CD4-positive, alpha-beta T cell treated with Interleukin-12 subunit alpha and Interleukin-12 subunit beta, for 1 hour (primary cell): ENCODE measurements around the gene OR10V1.

Source experiments
- DNase-seq: peaks from one replicate; pipeline ENCODE4 v3.0.0-alpha.2; 2020

Gene OR10V1

GRCh38 chr11:59667812-59668187 lies 45.8 kb downstream of the OR10V1 start:
- no peak for DNase-seq

- DNase-seq = no peak
Observed at GRCh38 chr11:59666969-59667368, 46.7 kb downstream of the OR10V1 start.
